ENCODE data around the gene INPP5A. TPM values are rescaled to one million over a fixed set of nuclear protein-coding genes. Genes with fewer than 3 reads are reported as not detected.

INPP5A gene
- total and polyA plus RNA-seq, 9 of the 15 experiments (the other 6 are each of a cell fraction or from before 2014, with no cell fraction given), result 0.66 to 11.6 (median 7.7) TPM

DNA sequence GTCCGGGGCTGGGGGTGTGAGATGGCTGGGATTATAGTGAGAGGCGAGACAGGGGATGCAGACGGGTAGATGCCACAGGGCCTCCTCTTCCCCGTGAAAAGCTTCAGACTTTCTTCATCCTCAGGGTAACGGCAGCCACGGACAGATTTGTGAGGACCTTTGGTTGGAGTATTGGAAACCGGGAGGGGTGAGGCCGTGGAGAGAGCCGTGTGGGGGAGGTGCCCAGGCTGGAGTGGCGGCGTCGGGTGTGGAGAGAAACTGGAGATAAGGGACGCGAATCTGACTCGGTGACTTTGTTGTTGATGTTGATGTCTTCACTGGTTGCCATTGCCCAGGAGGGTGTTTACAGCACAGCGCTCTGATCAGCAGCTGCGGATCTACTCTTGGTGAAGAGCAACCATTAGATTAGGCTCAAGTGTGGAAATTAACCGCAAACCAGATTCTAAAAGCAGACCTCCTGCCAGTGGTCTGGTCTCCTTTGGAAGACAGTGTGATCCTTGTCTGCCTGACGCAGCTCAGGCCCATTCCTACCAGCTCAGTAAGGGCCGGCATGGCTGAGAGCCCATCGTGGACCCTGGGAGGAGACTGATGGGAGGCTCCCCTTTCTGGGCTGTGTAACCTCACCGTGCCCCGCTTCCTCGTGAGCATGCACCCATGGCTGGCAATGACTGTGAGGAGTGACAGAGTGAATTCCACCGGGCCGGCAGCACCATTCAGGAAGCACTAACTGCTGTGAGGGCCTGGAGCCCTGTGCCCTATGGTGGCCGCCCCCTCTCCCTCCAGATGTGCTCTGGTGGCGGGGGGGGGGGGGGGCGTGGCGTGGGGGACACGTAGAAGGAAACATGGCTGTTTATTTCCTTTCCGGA is 90.3 kb downstream of the INPP5A start (continued):
- TF ChIP-seq HES1 (IDR thresholded peaks at IDR 0.05; ENCODE audit: low read depth) (peak; percentile 79), SMC3 (conservative IDR thresholded peaks at IDR 0.05; ENCODE audit: insufficient read depth, low read depth, low read length) (no peak), HDAC2 (IDR thresholded peaks at IDR 0.05) (no peak), FOXK2 (conservative IDR thresholded peaks at IDR 0.05 in 1 of 2, IDR thresholded peaks at IDR 0.05 in 1 of 2; ENCODE audit: low read depth in 2 of 2) (peak; percentile 60 to 63; a peak in 3 of 4 replicates), HMG20A (CRISPR knock-in tag; conservative IDR thresholded peaks at IDR 0.05) (no peak), CBFA2T3 (IDR thresholded peaks at IDR 0.05) (peak; percentile 46), ZNF586 (CRISPR knock-in tag; conservative IDR thresholded peaks at IDR 0.05) (no peak), DNMT1 (IDR thresholded peaks at IDR 0.05) (no peak), TEAD4 (IDR thresholded peaks at IDR 0.05; ENCODE audit: low read length) (no peak), TEAD4 (CRISPR knock-in tag; IDR thresholded peaks at IDR 0.05; ENCODE audit: borderline replicate concordance) (no peak), MEF2D (tag; conservative IDR thresholded peaks at IDR 0.05; ENCODE audit: low read depth) (no peak), NFIX (CRISPR knock-in tag; IDR thresholded peaks at IDR 0.05; ENCODE audit: low read depth) (no peak), TCF15 (CRISPR knock-in tag; IDR thresholded peaks at IDR 0.05) (no peak), TCF3 (CRISPR knock-in tag; IDR thresholded peaks at IDR 0.05) (peak; percentile 22; the same call in 1 of the 2 replicates), NFATC3 (IDR thresholded peaks at IDR 0.05) (no peak), BDP1 (IDR thresholded peaks at IDR 0.05; ENCODE audit: insufficient read depth, insufficient read length) (no peak), HDAC1 (IDR thresholded peaks at IDR 0.05) (0 out of 4 replicates have a peak, but pooled peaks of 1 of the 2 experiments have one; percentile 20)
- TF ChIP-seq, protein P1, sequence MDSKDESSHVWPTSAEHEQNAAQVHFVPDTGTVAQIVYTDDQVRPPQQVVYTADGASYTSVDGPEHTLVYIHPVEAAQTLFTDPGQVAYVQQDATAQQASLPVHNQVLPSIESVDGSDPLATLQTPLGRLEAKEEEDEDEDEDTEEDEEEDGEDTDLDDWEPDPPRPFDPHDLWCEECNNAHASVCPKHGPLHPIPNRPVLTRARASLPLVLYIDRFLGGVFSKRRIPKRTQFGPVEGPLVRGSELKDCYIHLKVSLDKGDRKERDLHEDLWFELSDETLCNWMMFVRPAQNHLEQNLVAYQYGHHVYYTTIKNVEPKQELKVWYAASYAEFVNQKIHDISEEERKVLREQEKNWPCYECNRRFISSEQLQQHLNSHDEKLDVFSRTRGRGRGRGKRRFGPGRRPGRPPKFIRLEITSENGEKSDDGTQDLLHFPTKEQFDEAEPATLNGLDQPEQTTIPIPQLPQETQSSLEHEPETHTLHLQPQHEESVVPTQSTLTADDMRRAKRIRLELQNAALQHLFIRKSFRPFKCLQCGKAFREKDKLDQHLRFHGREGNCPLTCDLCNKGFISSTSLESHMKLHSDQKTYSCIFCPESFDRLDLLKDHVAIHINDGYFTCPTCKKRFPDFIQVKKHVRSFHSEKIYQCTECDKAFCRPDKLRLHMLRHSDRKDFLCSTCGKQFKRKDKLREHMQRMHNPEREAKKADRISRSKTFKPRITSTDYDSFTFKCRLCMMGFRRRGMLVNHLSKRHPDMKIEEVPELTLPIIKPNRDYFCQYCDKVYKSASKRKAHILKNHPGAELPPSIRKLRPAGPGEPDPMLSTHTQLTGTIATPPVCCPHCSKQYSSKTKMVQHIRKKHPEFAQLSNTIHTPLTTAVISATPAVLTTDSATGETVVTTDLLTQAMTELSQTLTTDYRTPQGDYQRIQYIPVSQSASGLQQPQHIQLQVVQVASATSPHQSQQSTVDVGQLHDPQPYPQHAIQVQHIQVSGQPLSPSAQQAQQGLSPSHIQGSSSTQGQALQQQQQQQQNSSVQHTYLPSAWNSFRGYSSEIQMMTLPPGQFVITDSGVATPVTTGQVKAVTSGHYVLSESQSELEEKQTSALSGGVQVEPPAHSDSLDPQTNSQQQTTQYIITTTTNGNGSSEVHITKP (IDR thresholded peaks at IDR 0.05; ENCODE audit: partially characterized antibody), result no peak
- TF ChIP-seq, protein P2, sequence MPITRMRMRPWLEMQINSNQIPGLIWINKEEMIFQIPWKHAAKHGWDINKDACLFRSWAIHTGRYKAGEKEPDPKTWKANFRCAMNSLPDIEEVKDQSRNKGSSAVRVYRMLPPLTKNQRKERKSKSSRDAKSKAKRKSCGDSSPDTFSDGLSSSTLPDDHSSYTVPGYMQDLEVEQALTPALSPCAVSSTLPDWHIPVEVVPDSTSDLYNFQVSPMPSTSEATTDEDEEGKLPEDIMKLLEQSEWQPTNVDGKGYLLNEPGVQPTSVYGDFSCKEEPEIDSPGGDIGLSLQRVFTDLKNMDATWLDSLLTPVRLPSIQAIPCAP (CRISPR knock-in tag; IDR thresholded peaks at IDR 0.05; ENCODE audit: borderline replicate concordance), result no peak
- TF ChIP-seq, protein P3, sequence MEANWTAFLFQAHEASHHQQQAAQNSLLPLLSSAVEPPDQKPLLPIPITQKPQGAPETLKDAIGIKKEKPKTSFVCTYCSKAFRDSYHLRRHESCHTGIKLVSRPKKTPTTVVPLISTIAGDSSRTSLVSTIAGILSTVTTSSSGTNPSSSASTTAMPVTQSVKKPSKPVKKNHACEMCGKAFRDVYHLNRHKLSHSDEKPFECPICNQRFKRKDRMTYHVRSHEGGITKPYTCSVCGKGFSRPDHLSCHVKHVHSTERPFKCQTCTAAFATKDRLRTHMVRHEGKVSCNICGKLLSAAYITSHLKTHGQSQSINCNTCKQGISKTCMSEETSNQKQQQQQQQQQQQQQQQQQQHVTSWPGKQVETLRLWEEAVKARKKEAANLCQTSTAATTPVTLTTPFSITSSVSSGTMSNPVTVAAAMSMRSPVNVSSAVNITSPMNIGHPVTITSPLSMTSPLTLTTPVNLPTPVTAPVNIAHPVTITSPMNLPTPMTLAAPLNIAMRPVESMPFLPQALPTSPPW (CRISPR knock-in tag; IDR thresholded peaks at IDR 0.05), result peak; percentile 79

Data from K562 (cell line).